ENCODE data around the gene ATP2B2.

The ATP2B2 gene

DNA sequence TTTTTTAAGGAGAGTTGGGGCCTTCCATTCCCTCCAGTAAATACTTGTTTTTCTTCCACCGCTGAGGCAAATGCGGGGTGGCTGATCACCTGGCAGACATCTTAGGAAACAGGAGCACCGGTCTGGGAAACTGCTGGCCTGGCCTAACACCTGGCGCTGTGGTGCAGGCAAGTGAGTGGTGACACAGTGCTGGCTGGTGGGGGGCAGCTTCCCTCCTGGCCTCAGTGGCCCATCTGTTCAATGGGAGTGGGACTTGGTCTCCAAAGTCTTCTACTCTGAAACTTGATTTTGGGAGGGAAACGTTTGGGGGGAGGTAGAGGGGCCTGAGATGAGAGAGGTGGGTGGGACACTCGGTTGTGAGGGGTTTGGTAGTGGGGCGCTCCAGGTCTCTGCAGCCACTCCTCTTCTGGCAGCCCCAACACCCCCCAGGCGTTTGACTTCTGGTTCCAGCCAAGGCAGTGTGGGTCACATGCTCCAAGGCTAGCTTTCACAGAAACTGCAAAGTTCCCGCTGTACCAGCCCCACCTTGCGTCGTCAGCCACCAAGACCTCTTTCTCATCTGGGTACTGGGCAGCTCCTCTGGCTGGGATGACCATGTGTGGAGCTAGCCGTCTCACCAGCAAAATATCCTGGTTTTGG is 217.3 kb downstream of the ATP2B2 start:
- Histone ChIP-seq H3K4me3 (ENCODE audit: low read length in 2 of 2) (no peak overlapping the region), H3K4me1 (ENCODE audit: control insufficient read depth, insufficient read depth, low read length) (peaks cover 5% of the 10 kb centered on the region), H3K9me3 (ENCODE audit: control insufficient read depth in 2 of 2, low read length in 2 of 2) (no peaks in the 10 kb centered on the region), H3K27me3 (ENCODE audit: control insufficient read depth in 1 of 2, insufficient read depth in 2 of 2, low read length in 2 of 2) (no peaks in the 10 kb centered on the region), H3K36me3 (ENCODE audit: control insufficient read depth in 2 of 2, insufficient read depth in 2 of 2, low read length in 2 of 2) (peaks cover 15 to 34% of the 10 kb centered on the region in 2 donors), H3K9ac (ENCODE audit: low read length in 2 of 2) (no peak overlapping the region), H3K27ac (ENCODE audit: low read length) (no peak overlapping the region)

GRCh38 chr3:10286596-10287295 is 218.6 kb downstream of the ATP2B2 start:
- Histone ChIP-seq H3K4me3 (ENCODE audit: low read length in 2 of 2) (no peak overlapping the region), H3K9me3 (ENCODE audit: control insufficient read depth in 2 of 2, low read length in 2 of 2) (no peaks in the 10 kb centered on the region), H3K36me3 (ENCODE audit: control insufficient read depth in 2 of 2, insufficient read depth in 2 of 2, low read length in 2 of 2) (peaks cover 16 to 33% of the 10 kb centered on the region in 2 donors), H3K9ac (ENCODE audit: low read length in 2 of 2) (no peak overlapping the region), H3K4me1 (ENCODE audit: control insufficient read depth, insufficient read depth, low read length) (peaks cover 5% of the 10 kb centered on the region), H3K27ac (ENCODE audit: low read length) (no peak overlapping the region), H3K27me3 (ENCODE audit: control insufficient read depth in 1 of 2, insufficient read depth in 2 of 2, low read length in 2 of 2) (no peaks in the 10 kb centered on the region)

DNA sequence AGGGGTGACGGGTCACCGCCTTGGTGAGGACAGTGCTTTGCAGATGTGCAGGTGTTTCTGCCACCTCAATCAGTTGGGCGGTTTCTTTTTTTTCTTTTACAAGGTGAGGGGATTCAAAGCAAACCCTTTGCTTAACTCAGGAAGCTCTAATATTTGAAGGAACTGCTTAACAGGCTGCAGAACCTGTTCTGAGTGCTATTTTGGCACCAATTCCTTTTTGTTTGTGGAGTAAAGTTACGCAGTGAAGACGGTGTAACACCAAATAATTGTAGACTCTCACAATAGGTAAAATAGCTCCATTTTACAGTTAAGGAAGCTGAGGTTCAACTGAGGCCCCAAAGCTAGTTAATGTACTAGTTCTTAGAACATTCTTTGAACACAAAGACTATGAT is 219.3 kb downstream of the ATP2B2 start:
- Histone ChIP-seq H3K27ac (ENCODE audit: low read length) (no peak overlapping the region), H3K27me3 (ENCODE audit: control insufficient read depth in 1 of 2, insufficient read depth in 2 of 2, low read length in 2 of 2) (no peaks in the 10 kb centered on the region), H3K4me3 (ENCODE audit: low read length in 2 of 2) (no peak overlapping the region), H3K4me1 (ENCODE audit: control insufficient read depth, insufficient read depth, low read length) (peaks cover 5% of the 10 kb centered on the region), H3K9ac (ENCODE audit: low read length in 2 of 2) (no peak overlapping the region), H3K36me3 (ENCODE audit: control insufficient read depth in 2 of 2, insufficient read depth in 2 of 2, low read length in 2 of 2) (peaks cover 16 to 33% of the 10 kb centered on the region in 2 donors), H3K9me3 (ENCODE audit: control insufficient read depth in 2 of 2, low read length in 2 of 2) (no peaks in the 10 kb centered on the region)

GRCh38 chr3:10285272-10286132 is 219.9 kb downstream of the ATP2B2 start:
- no peak overlapping the region for H3K27ac ChIP-seq (ENCODE audit: low read length)
- H3K9me3 ChIP-seq (ENCODE audit: control insufficient read depth in 2 of 2, low read length in 2 of 2), result no peaks in the 10 kb centered on the region
- H3K4me3 ChIP-seq (ENCODE audit: low read length in 2 of 2), result no peak overlapping the region
- H3K36me3 ChIP-seq (ENCODE audit: control insufficient read depth in 2 of 2, insufficient read depth in 2 of 2, low read length in 2 of 2), result peaks cover 21 to 35% of the 10 kb centered on the region in 2 donors
- no peaks in the 10 kb centered on the region for H3K27me3 ChIP-seq (ENCODE audit: control insufficient read depth in 1 of 2, insufficient read depth in 2 of 2, low read length in 2 of 2)
- H3K4me1 ChIP-seq (ENCODE audit: control insufficient read depth, insufficient read depth, low read length), result peaks cover 5% of the 10 kb centered on the region
- H3K9ac ChIP-seq (ENCODE audit: low read length in 2 of 2), result no peak overlapping the region

DNA sequence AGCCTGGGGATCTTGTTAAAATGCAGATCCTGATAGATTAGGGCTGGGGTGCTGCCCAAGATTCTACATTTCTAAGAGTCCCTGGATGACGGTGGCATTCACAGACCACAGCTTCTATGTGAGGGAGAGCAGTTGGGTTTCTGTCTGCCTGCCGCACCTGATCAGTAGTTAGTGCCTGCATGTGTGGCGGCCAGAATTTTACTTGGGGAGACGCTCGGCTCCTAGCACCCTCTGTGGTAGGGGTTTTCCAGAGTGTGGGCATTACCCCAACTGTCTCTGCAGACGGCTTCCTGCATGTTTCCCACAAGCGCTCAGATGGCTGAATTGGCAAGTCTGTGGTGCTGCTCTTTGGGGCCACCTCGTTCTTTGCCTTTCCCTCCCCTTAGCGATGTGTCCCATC is 220.9 kb downstream of the ATP2B2 start:
- Histone ChIP-seq H3K36me3 (ENCODE audit: control insufficient read depth in 2 of 2, insufficient read depth in 2 of 2, low read length in 2 of 2) (peaks cover 25 to 38% of the 10 kb centered on the region in 2 donors), H3K9me3 (ENCODE audit: control insufficient read depth in 2 of 2, low read length in 2 of 2) (no peaks in the 10 kb centered on the region), H3K4me1 (ENCODE audit: control insufficient read depth, insufficient read depth, low read length) (peaks cover 5% of the 10 kb centered on the region), H3K27ac (ENCODE audit: low read length) (no peak overlapping the region), H3K9ac (ENCODE audit: low read length in 2 of 2) (no peak overlapping the region), H3K4me3 (ENCODE audit: low read length in 2 of 2) (no peak overlapping the region), H3K27me3 (ENCODE audit: control insufficient read depth in 1 of 2, insufficient read depth in 2 of 2, low read length in 2 of 2) (no peaks in the 10 kb centered on the region)

DNA sequence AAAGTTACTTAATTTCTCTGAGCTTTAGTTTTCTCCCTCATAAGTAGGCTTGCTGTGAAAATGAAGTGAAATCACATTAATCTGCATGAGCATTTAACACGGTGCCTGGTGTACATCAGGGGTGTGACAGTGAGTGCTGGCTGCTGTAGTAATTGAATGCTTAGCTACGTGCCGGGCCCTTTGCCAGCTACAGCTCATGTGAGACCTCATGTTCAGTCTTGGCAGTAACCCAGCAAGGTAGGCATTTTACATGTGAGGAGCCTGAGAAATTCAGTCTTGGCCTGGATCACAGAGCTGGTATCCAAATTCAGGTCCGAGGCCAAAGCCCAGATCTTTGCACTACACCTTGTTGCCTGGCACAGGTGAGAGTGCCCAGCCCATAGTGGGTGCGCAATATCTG is 221.7 kb downstream of the ATP2B2 start:
- Histone ChIP-seq H3K9ac (ENCODE audit: low read length in 2 of 2) (peak overlapping the region in 1 of 2 donors; percentile 36), H3K27ac (ENCODE audit: low read length) (no peak overlapping the region), H3K4me3 (ENCODE audit: low read length in 2 of 2) (no peak overlapping the region), H3K9me3 (ENCODE audit: control insufficient read depth in 2 of 2, low read length in 2 of 2) (no peaks in the 10 kb centered on the region), H3K27me3 (ENCODE audit: control insufficient read depth in 1 of 2, insufficient read depth in 2 of 2, low read length in 2 of 2) (no peaks in the 10 kb centered on the region), H3K4me1 (ENCODE audit: control insufficient read depth, insufficient read depth, low read length) (peaks cover 5% of the 10 kb centered on the region), H3K36me3 (ENCODE audit: control insufficient read depth in 2 of 2, insufficient read depth in 2 of 2, low read length in 2 of 2) (peaks cover 31 to 38% of the 10 kb centered on the region in 2 donors)

GRCh38 chr3:10281951-10282350 is 223.4 kb downstream of the ATP2B2 start:
- H3K9me3 ChIP-seq (ENCODE audit: control insufficient read depth in 2 of 2, low read length in 2 of 2), result no peaks in the 10 kb centered on the region
- peaks cover 43% of the 10 kb centered on the region in 2 donors for H3K36me3 ChIP-seq (ENCODE audit: control insufficient read depth in 2 of 2, insufficient read depth in 2 of 2, low read length in 2 of 2)
- H3K27ac ChIP-seq (ENCODE audit: low read length), result no peak overlapping the region

DNA sequence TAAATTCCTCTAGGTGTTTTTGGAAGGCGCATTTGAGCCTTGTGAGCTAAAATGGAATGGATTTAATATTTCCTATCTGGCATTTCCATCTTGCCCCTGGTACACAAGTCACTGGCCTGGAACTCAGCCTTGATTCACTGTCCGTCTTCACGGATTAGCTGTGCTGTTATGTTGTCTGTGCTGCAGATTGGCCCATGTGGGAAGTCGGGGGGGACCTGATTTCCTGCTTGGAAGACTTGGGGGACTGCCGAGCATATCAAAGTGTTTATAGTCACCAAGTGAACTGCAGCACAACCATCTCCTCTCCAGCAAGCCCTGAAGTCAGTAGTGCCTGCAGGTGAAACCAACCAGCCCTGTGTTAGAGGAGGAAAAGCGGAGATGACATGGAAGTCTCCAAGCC is 224.8 kb downstream of the ATP2B2 start:
- no peak overlapping the region for H3K4me3 ChIP-seq (ENCODE audit: low read length in 2 of 2)
- no peak overlapping the region for H3K27ac ChIP-seq (ENCODE audit: low read length)
- H3K36me3 ChIP-seq (ENCODE audit: control insufficient read depth in 2 of 2, insufficient read depth in 2 of 2, low read length in 2 of 2), result peaks cover 42 to 48% of the 10 kb centered on the region in 2 donors
- H3K9ac ChIP-seq (ENCODE audit: low read length in 2 of 2), result no peak overlapping the region
- no peaks in the 10 kb centered on the region for H3K9me3 ChIP-seq (ENCODE audit: control insufficient read depth in 2 of 2, low read length in 2 of 2)
- H3K4me1 ChIP-seq (ENCODE audit: control insufficient read depth, insufficient read depth, low read length), result peaks cover 5% of the 10 kb centered on the region
- no peaks in the 10 kb centered on the region for H3K27me3 ChIP-seq (ENCODE audit: control insufficient read depth in 1 of 2, insufficient read depth in 2 of 2, low read length in 2 of 2)

More at GRCh38 chr3:10281951-10282350, 223.4 kb downstream of the ATP2B2 start:
- no peaks in the 10 kb centered on the region for H3K27me3 ChIP-seq (ENCODE audit: control insufficient read depth in 1 of 2, insufficient read depth in 2 of 2, low read length in 2 of 2)
- H3K4me3 ChIP-seq (ENCODE audit: low read length in 2 of 2), result no peak overlapping the region
- peaks cover 5% of the 10 kb centered on the region for H3K4me1 ChIP-seq (ENCODE audit: control insufficient read depth, insufficient read depth, low read length)
- H3K9ac ChIP-seq (ENCODE audit: low read length in 2 of 2), result no peak overlapping the region

DNA sequence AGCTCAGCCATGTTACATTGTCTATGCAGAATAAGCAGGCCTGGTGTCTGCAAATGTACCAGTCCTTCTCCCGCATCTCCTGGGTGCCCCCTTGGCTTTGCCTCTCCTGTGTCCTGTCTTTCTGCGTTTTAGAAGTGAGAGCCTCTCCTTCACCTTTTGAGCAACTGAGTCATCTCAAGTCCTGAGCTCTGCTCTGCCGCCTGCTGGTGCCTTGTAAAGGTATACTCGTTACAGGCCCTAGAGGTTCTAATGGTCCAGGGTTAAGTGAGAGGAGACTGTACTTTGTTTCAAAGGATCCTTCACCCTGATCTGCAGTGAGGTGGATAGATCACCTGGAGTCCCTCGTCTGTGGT is 225.2 kb downstream of the ATP2B2 start:
- H3K9ac ChIP-seq (ENCODE audit: low read length in 2 of 2), result no peak overlapping the region
- H3K36me3 ChIP-seq (ENCODE audit: control insufficient read depth in 2 of 2, insufficient read depth in 2 of 2, low read length in 2 of 2), result peaks cover 41 to 48% of the 10 kb centered on the region in 2 donors
- H3K4me3 ChIP-seq (ENCODE audit: low read length in 2 of 2), result no peak overlapping the region
- H3K9me3 ChIP-seq (ENCODE audit: control insufficient read depth in 2 of 2, low read length in 2 of 2), result no peaks in the 10 kb centered on the region
- H3K27ac ChIP-seq (ENCODE audit: low read length), result no peak overlapping the region
- H3K4me1 ChIP-seq (ENCODE audit: control insufficient read depth, insufficient read depth, low read length), result peaks cover 5% of the 10 kb centered on the region
- H3K27me3 ChIP-seq (ENCODE audit: control insufficient read depth in 1 of 2, insufficient read depth in 2 of 2, low read length in 2 of 2), result no peaks in the 10 kb centered on the region

GRCh38 chr3:10279384-10280176 is 225.8 kb downstream of the ATP2B2 start:
- H3K4me3 ChIP-seq (ENCODE audit: low read length in 2 of 2), result no peak overlapping the region
- peaks cover 5% of the 10 kb centered on the region for H3K4me1 ChIP-seq (ENCODE audit: control insufficient read depth, insufficient read depth, low read length)
- H3K27ac ChIP-seq (ENCODE audit: low read length), result no peak overlapping the region
- H3K36me3 ChIP-seq (ENCODE audit: control insufficient read depth in 2 of 2, insufficient read depth in 2 of 2, low read length in 2 of 2), result peaks cover 36 to 45% of the 10 kb centered on the region in 2 donors
- H3K9me3 ChIP-seq (ENCODE audit: control insufficient read depth in 2 of 2, low read length in 2 of 2), result no peaks in the 10 kb centered on the region
- no peak overlapping the region for H3K9ac ChIP-seq (ENCODE audit: low read length in 2 of 2)
- H3K27me3 ChIP-seq (ENCODE audit: control insufficient read depth in 1 of 2, insufficient read depth in 2 of 2, low read length in 2 of 2), result no peaks in the 10 kb centered on the region
